HG03060 (cell line): ENCODE results near the gene PHF14.

ENCODE experiments used
- ATAC-seq: cut with Tn5 transposase; IDR thresholded peaks from one replicate; pipeline ENCODE4 v1.9.1; 2021; ENCODE audit warnings: low read depth, moderate number of reproducible peaks; ENCODE audit not compliant: unreplicated experiment

PHF14 gene

GRCh38 chr7:11168650-11169170 lies 195.0 kb downstream of the PHF14 start:
- no peak for ATAC-seq

DNA sequence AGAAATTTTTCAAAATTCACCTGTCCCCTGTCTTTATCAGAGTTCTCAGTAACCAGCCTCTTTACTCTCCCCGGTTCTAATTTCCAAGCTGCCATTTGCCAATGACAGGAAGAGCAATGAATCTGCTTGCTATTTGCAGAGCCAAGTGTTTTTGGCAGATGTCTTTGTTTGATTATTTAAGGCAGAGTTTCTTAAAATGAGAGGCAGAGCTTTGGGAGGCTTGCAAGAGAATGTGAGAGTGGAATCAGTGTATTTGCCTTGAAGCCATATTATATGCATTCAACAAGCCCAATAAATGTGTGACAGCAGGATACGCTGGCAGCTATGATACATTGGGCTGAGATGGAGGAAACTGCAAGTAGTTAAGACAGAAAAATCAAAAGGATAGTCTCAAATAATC lies 196.5 kb downstream of the PHF14 start:
- ATAC-seq = no peak

DNA sequence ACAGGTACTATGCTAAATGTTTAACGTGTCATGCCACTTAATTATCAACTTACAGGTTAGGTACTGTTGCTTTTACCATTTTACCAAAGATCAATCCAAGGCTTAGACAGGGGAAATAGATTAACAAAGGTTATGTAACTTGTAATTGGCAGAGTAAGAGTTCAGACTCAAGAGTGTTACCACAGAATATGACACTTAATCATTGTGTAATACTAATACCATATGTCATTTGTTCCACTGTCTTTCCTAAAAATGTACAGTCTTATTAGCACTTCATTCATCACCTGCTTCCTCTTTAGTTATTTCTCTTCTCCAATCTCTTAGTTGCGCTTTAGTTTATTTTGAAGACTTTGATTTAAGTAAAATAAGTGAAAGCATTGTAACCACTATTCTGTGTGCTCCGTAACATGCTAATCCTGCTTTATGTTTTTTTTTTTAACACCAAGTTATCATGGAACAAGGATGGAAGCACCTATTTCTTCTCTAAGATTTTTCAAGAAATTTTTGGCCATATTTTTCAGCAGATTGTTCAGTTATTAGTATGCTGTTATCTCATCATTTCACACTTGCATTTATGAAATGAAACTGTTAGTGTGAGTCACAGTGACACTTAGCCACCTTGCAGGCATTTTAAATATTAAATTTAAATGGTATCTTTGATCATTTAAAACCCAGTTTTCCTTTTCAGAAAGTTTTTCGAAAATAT lies 197.3 kb downstream of the PHF14 start:
- no peak for ATAC-seq

DNA sequence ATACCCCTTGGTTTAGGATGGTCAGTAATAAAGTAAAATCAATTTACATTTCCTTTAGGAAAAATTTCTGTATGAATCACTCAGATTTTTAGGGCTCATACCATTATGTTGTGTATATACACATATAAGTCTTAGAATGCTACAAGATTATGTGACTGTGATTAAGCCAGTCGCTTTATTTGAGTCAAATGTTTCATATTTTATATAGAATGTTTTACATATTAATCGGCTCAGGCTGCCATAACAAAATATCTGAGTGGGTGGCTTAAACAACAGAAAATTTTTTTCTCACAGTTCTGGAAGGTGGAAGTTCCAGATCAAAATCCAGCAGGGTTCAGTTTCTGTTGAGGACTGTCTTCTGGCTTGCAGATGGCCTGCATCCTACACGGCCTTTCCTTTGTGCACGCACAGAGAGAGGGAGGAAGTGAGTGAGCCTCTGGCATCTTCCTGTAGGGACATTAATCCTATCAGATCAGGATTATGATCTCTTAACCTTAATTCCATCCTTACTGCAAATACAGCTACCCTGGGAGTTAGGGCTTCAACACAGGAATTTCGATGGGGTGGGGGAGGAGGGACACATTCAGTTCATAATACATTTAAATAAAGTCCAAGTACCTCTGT lies 198.0 kb downstream of the PHF14 start:
- ATAC-seq = no peak

DNA sequence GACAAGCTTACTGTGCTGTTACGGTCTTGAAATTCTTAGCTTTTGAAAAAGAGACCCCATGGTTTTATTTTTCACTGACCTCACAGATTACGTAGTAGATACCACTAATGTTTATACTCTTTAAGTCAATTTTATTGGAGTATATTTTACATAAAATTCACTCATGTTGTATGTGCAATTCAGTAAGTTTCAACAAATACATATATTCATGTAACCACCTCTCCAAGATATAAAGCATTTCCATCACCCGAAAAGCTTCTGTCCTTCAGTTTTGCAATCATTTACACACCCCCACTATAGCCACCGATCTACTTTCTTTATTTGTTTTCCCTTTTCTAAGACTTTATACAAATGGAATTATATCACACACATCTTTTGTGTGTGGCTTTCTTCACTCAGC lies 199.2 kb downstream of the PHF14 start:
- ATAC-seq = no peak

- ATAC-seq = no peak
These were observed 201.7 kb downstream of the PHF14 start for GRCh38 chr7:11175371-11175770.

DNA sequence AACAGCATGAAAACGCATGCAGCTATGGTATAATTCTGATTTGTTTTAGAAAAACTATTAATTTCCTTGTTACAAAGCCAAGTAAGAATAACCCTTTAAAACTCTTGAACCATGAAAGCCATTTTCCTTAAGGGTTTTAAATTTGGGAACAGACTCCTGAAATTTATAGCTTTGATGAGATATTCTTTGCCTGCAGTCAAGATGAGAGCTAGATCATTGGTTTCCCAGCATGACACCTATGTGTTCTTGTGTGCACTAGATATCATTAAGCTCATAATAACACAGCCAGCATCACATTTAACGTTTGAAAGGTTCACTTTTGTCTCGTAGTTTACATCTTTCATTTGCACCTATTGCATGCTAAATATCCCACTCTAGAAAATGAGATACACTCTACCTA lies 202.2 kb downstream of the PHF14 start:
- no peak for ATAC-seq

DNA sequence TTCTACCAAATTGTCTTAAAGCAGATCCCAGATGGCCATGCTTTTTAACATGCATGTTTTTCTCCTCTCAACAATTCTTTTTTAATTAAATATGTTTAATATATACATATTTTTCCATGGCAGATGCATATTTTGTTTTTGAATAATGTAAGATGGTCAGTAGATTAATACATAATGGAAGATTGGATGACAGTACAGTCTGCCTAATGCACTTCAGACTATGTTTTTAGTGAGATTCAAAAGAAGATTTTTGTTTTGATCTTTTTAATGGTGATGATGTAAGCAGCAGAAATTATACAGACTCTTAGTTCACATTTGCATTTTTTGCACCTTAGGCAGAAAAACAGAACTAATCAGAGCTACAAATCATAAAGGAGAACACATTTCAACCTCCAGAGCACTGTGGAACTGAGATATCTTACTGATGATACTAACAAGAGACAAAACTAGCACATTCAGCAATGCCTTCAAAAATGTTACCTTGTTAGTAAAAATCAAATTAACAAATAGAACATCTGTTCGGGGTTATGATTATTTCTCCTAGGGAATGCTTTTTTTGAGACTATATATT lies 203.4 kb downstream of the PHF14 start:
- no peak for ATAC-seq

DNA sequence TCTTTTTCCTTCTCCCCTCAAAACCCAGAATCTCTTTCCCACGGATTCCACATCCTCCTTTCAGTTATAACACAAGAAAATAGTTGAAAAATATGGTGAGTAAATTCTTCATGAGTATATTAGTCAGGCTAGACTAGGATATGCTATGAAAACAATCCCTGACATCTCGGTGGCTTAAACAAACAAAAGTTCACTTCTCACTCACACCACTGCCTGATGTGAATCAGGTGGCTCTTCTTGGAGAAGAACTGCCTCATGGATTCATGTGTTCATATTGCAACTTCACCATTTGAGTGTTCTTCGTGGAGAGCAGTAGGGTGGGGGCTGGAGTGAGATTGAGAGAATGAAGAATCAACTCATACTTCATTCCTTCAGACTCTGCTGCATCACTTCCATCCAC lies 204.1 kb downstream of the PHF14 start:
- ATAC-seq = no peak

DNA sequence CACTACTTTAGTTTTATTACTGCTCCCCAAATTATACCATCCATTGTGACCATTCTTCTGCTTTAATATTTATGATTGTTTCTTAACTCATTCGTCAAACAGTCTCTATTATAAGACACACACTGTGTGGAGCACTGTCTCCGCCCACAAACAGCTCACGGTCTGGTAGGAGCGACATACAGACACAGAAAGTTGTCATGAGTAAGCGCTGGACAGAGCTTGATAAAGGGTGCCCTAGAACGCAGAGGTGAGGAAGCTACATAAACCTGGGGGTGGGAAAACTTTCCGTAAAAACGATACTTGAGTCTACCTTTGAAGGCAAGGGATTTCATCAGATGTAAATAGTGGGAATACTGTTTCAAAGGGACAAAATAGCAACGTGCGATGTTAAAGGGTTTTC lies 207.9 kb downstream of the PHF14 start:
- ATAC-seq = no peak

DNA sequence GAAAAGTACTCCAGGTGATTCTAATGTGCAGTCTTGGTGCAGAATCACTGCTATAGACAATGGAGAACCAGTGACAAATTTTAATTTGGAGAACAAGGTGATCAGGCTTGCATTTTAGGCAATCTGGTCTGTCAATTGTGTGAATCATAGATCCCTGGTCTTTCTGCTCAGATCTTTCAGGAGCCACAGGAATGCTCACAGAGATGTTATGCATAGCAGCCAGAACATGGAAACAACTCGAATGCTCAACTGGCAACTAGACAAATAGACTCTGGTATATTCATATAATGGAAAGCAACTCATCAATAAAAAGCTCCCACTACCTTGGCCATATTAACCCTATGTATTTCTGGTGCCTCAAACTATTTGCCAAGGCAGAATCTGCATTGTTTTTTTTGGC lies 209.1 kb downstream of the PHF14 start:
- ATAC-seq = no peak

GRCh38 chr7:11185179-11185815 lies 211.6 kb downstream of the PHF14 start:
- no peak for ATAC-seq

DNA sequence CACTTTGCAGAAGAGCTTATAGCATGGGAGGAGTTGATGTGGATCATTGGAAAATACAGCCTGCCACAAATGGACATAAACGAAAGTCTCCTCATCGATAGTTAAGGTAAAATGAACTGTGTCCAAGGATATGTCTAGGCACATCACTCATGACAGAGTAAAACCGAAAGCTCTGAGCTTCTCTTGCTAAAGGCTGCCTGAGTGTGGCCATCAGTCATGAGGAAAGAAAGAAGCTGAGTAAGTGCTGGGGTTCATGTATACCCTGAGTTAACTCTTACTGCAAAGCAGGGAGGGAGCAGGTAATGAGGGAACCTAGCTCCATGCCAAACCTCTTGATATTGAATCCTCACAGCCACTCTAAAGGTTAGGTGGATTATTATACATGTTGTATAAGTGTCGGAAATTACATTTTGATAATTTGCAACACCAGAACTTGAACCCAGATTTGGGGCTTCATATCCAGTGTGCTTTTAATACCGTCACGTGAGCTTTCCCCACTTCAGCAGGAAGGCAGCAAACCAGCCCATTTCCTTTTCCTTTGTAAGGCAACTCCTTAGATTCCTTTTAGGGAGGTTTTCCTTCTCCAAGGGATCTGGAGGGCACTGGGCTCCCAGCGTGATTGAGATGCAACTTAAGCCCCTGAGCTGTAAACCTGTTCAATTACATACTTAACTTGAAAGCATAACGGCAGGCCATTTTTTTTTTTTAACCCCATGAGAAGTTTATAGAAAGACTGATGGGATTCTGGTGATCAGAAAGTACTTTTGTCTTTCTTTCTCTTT lies 215.0 kb downstream of the PHF14 start:
- no peak for ATAC-seq

- ATAC-seq = no peak
These were observed 217.4 kb downstream of the PHF14 start for GRCh38 chr7:11191081-11191480.

DNA sequence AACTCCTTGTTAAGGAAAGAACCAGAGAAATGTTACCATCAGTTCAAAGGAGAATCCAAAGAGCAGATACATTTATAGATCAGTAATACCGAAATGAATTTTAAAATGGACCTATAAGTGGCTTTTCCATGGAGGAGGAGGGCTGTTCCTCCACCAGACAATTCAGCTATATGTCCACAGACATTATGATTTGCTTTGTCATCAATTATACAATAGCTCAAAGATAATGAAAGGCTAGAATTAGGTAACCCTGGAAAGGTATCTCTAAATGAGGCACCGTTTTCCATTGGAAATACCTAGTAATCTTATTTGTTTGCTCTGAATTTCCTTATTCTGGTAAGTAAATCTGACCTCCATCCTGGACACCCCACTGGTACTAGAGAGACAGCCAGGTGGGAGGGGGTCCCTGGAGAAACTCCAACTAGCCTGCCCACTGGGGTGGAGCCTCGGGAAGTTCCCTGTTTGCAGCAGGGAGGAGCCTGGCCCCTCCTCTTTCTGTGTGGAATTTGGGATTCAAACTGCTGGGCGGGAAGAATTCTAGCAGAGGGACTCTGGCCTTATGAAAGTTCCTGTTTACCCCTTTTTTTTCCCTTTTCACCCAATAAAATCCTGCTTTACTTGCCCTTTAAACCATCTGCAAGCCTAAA lies 218.0 kb downstream of the PHF14 start:
- ATAC-seq = no peak

DNA sequence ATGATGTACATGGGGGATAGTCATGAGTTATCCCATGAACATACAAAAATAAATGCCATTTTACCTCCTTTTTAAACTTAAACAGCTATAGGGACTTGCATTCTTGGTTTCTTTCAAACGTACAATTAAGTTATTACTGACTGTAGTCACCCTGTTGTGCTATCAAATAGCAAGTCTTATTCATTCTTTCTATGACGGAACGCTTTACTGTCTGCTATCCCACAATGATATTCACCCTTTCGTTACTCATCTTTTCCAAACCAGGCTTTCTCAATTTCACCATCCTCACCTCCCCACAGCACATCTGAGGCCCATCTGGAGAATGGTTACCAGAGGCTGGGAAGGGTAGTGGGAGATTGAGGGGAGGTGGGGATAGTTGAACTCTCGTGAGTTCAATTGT lies 218.8 kb downstream of the PHF14 start:
- ATAC-seq = no peak

- ATAC-seq = no peak
These were observed 219.6 kb downstream of the PHF14 start for GRCh38 chr7:11193131-11193867.

GRCh38 chr7:11193888-11194287 lies 220.2 kb downstream of the PHF14 start:
- no peak for ATAC-seq

DNA sequence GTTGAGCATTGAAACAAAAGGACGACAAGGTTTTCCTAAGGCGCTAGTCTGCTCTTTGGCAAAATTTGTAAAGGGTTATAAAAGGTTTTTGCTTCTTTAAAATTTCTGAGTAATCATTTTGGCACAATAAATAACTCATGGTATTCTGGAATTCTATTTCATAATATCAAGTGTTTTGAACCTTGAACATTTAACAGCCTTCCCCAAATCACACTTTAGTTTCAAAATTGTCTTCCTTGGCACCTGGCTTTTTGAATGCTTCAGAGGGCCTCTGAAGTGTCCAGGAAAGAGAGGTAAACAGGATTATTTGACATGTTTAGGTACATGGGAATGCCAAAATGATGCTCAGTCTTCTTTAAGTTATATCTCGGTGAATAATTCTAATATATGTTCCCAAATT lies 220.8 kb downstream of the PHF14 start:
- no peak for ATAC-seq

GRCh38 chr7:11195502-11195901 lies 221.8 kb downstream of the PHF14 start:
- no peak for ATAC-seq
